ENCODE results near the gene TGFBRAP1. TPM values are rescaled to one million over a fixed set of nuclear protein-coding genes. Genes with fewer than 3 reads are reported as not detected.

The TGFBRAP1 gene
- total and polyA plus RNA-seq, 2 experiments from 2014 or later = 10.4 to 18.3 TPM

- Histone ChIP-seq H3K4me3 (no peak overlapping the region), H3K27ac (no peak overlapping the region), H4K20me1 (ENCODE audit: insufficient read depth, poor library complexity, severe bottlenecking) (no peaks in the 10 kb centered on the region), H2AFZ (no peak overlapping the region), H3K27me3 (no peaks in the 10 kb centered on the region), H3K4me1 (ENCODE audit: insufficient read depth) (no peaks in the 10 kb centered on the region), H3K36me3 (replicated peaks; ENCODE audit: insufficient read depth, low read depth) (no peaks in the 10 kb centered on the region), H3K9me2 (replicated peaks; ENCODE audit: insufficient read depth) (no peaks in the 10 kb centered on the region), H3K79me2 (no peaks in the 10 kb centered on the region), H3K9me3 (ENCODE audit: low read depth) (no peaks in the 10 kb centered on the region), H3K4me2 (no peak overlapping the region)
- DNase-seq (ENCODE audit: low spot score) = no peak
- 95% methylated on average over 3 of the region's 3 CpGs for WGBS (ENCODE audit: low lambda C conversion rate, missing lambda C conversion rate)
- TF ChIP-seq, protein P1, sequence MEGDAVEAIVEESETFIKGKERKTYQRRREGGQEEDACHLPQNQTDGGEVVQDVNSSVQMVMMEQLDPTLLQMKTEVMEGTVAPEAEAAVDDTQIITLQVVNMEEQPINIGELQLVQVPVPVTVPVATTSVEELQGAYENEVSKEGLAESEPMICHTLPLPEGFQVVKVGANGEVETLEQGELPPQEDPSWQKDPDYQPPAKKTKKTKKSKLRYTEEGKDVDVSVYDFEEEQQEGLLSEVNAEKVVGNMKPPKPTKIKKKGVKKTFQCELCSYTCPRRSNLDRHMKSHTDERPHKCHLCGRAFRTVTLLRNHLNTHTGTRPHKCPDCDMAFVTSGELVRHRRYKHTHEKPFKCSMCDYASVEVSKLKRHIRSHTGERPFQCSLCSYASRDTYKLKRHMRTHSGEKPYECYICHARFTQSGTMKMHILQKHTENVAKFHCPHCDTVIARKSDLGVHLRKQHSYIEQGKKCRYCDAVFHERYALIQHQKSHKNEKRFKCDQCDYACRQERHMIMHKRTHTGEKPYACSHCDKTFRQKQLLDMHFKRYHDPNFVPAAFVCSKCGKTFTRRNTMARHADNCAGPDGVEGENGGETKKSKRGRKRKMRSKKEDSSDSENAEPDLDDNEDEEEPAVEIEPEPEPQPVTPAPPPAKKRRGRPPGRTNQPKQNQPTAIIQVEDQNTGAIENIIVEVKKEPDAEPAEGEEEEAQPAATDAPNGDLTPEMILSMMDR (IDR thresholded peaks at IDR 0.05; ENCODE audit: poor library complexity) = peak; percentile 29
- no peak for TF ChIP-seq EZH2 (IDR thresholded peaks at IDR 0.05; ENCODE audit: borderline replicate concordance)
Observed at GRCh38 chr2:105377871-105378270, 48.3 kb upstream of the TGFBRAP1 start.

DNA sequence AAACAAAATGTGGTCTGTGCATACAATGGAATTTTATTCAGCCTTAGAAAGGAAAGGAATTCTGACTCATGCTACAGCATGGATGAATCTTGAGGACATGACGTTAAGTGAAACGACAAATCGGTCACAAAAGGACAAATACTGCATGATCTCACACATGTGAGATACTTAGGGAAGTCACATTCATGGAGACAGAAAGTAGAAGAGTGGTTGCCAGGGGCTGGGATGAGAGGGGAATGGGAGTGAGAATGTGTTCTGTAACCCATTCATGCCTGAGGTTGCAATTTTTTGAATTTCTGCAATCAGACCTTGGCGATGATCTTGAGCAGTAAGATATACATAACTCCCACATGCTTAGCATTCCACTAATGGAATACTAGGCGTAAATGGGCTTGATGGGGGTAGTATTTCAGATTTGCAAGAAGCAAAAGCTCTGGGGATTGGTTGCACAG, 47.3 kb upstream of the TGFBRAP1 start:
- Histone ChIP-seq H3K4me2 (no peak overlapping the region), H3K4me1 (ENCODE audit: insufficient read depth) (no peaks in the 10 kb centered on the region), H3K9me2 (replicated peaks; ENCODE audit: insufficient read depth) (no peaks in the 10 kb centered on the region), H4K20me1 (ENCODE audit: insufficient read depth, poor library complexity, severe bottlenecking) (no peaks in the 10 kb centered on the region), H3K36me3 (replicated peaks; ENCODE audit: insufficient read depth, low read depth) (no peaks in the 10 kb centered on the region), H3K27ac (no peak overlapping the region), H3K9me3 (ENCODE audit: low read depth) (no peaks in the 10 kb centered on the region), H3K4me3 (no peak overlapping the region), H3K27me3 (no peaks in the 10 kb centered on the region), H3K79me2 (no peaks in the 10 kb centered on the region), H2AFZ (no peak overlapping the region)
- DNase-seq (ENCODE audit: low spot score) = no peak
- TF ChIP-seq, protein P1 (IDR thresholded peaks at IDR 0.05; ENCODE audit: poor library complexity) = no peak
- TF ChIP-seq EZH2 (IDR thresholded peaks at IDR 0.05; ENCODE audit: borderline replicate concordance) (no peak), EZH2phosphoT487 (IDR thresholded peaks at IDR 0.05; ENCODE audit: low read depth, severe bottlenecking, unreplicated experiment) (no peak)
- 92% methylated on average over 5 of the region's 5 CpGs for WGBS (ENCODE audit: low lambda C conversion rate, missing lambda C conversion rate)

GRCh38 chr2:105376010-105376409, 46.5 kb upstream of the TGFBRAP1 start:
- Histone ChIP-seq H4K20me1 (ENCODE audit: insufficient read depth, poor library complexity, severe bottlenecking) (no peaks in the 10 kb centered on the region), H3K79me2 (no peaks in the 10 kb centered on the region), H3K4me1 (ENCODE audit: insufficient read depth) (no peaks in the 10 kb centered on the region), H3K9me3 (ENCODE audit: low read depth) (no peaks in the 10 kb centered on the region), H3K9me2 (replicated peaks; ENCODE audit: insufficient read depth) (no peaks in the 10 kb centered on the region), H3K4me3 (no peak overlapping the region), H3K27me3 (no peaks in the 10 kb centered on the region), H2AFZ (no peak overlapping the region), H3K36me3 (replicated peaks; ENCODE audit: insufficient read depth, low read depth) (no peaks in the 10 kb centered on the region), H3K4me2 (no peak overlapping the region), H3K27ac (no peak overlapping the region)
- DNase-seq (ENCODE audit: low spot score) = no peak
- WGBS (ENCODE audit: low lambda C conversion rate, missing lambda C conversion rate) = 95% methylated on average over 11 of the region's 11 CpGs
- TF ChIP-seq EZH2phosphoT487 (IDR thresholded peaks at IDR 0.05; ENCODE audit: low read depth, severe bottlenecking, unreplicated experiment) (no peak), EZH2 (IDR thresholded peaks at IDR 0.05; ENCODE audit: borderline replicate concordance) (no peak)
- TF ChIP-seq, protein P1 (IDR thresholded peaks at IDR 0.05; ENCODE audit: poor library complexity) = no peak

Measured in hepatocyte (in vitro differentiated cells).